HG02943 (cell line): Measurements from ENCODE around the gene DDX42.

Experiments used
- ATAC-seq: cut with Tn5 transposase; IDR thresholded peaks from one replicate; pipeline ENCODE4 v1.9.1; 2021; ENCODE audit warnings: mild to moderate bottlenecking, low read depth, moderate library complexity; ENCODE audit not compliant: unreplicated experiment

Gene DDX42

DNA sequence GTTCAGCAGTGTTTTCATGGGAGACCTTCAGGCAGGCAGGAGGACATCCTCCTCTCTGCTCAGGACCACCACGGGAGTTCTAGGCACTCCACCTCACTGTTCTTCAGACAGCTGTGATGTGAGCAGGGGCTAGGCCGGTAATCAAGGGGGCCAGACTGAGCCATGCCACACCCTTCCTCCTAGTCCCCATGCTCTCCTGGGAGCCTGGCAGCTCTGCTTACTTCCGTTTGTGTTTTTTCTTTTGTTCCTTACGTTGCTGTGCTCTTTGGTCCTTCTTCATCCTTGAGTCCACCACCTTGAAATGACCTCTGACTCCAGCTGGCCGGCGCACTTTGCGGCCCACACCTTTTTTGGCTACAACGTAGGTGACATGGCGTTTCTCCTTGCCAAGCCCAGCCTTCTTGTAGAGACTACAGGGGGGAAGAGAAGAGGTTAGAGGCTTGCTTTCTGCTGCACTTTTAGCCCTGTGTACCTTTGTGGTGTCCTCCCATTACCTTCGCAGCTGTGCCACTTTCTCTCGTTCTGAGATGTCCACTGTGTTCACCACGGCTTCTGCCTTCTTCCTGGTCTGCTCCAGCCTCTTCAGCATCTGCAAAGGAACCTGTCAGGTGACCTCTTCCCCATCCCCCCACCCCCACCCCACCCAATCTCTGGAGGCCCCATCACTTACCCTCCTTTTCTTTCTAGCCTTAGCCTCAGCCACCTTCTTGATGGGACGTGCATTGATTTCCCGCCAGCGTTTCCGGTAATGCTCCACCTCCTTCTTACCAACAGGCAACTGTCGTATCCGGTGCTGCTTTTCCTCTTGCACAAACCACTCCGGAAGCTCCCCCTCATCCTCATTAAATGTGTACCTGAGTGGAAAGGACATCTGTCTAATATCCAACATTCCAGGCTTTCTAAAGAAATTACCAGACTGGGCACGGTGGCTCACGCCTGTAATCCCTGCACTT is 45.9 kb downstream of the DDX42 start:
- ATAC-seq = no peak

DNA sequence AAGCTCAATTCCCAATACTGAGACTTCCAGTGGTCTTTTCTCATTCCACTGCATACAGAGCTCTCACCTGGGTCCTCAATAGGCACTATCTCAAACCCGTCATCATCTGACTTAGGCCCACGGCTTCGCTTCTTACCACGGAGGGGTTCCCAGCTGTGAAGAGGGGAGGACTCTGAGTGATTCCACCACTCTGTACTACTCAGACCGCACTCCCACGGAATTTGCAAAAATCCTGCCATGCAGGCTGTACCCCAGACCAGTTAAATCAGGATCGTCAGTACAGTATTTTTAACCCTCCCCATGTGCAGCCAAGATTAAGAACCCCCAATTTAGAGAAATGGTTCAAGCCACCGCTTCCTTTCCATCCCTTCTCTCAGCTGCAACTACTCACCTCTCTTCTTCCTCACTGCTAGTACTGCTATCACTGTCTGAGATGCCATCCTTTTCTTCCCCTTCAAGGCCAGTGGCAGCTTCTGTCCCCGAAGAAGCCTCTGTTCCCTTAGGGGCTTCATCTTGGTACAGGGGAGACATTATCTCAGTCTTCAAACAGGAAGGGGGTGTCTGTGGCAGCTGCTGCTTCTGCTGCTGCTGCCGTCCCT is 47.1 kb downstream of the DDX42 start:
- ATAC-seq = no peak

DNA sequence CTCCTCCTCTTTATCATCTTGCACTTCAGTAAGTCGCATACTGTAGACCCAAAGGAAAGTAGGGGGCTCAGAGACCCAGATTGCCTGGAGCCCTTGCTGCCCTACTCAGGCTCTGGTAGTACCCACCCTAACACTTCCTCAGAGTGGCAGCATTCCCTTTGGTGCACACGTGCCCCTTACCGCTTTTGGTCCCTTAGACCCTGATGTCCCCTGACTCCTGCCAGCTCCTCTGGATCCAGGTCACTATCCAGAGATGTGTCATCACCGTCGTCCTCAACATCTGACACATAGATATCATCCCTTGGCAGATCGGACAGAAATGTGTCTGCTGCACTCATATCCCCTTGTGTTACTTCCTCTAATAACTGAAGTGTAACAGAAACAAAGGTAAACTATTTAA is 47.8 kb downstream of the DDX42 start:
- ATAC-seq = no peak

DNA sequence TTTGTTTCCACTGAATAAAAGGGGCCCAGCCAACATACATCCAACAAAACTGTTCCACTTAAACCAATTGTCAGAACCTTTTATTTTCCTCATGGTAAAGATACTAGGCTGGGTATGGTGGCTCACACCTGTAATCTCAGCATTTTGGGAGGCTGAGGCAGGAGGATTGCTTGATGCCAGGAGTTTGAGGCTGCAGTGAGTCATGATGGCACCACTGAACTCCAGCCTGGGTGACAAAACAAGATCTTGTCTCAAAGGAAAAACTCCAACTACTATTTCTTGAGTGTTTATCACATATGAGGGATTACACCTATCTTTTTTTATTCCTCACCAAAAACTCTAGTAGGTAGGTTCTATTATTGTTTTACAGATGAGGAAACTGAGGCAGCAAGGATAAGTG is 48.6 kb downstream of the DDX42 start:
- ATAC-seq = no peak

DNA sequence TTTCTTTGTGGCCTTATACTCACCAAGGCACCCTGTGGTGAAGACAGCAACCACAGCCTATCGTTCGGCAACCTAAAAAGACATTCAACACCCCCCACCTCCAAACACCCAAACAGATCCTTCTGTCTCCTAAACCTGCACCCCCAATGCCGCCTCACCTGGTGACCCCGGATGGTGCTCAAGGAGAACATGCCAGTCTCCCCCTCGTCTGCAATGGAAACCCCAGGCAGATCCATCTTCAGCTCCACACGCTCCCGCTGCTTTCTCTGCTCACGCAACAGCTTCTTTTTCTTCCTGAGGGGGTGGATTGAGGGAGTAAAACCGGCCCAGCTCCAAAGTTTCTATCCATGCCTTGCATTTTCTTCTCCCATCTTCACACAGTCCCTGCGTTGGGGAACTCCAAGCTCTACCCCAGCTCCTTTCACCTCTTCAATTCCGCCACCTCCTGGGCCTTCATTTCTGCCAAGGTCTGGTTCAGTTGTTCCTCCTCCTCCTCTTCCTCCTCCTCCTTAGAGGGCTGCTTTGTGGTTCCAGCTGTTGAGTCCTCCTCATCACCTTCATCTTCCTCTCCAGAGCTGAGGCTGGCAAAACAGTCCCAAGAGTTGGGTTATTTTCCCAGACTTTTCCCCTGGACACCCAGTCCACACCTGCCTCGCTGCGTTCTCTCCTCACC is 49.8 kb downstream of the DDX42 start:
- no peak for ATAC-seq

DNA sequence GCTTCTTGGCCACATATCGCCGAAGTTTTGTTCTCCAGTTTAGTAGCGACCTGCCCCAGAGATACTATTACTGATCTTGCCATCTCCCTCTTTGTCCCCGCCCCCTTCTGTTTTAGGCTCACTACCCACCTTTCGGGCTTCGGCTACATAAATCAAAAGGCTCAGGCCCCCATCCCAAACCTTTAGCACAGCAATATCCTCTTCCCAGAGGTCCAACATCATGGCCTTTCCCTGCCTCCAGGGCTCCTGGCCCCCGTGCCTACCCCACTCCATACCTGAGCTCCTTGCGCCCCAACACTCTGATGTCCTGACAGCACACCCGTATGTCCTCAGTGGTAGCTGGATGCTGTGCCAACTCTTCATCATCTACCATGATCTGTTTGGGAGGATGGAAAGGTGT is 50.4 kb downstream of the DDX42 start:
- ATAC-seq = no peak

DNA sequence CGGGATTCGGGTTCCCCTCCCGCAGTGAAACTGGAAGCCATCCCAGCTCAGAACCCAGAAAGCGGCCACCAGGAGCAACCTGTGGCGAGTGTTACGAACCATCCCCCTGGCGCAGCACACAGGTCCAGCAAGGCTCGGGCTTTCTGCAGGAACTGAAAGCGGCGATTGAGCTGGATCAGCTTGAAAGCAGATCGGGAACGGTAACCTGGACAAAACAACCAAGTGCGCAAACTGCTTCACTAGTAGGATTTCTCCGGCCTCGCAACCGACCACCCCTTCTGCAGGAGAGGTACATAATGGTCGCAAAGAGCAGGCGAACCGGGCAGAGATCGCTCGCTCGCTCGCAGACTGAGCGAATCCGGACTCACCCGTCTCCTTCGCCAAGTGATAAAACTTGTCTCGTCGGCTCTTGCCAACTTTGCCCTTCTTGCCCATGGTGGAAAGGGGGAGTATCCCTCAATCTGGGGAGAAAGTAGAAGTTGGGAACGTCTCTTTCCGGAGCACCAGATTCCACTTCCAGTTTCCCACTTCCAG is 52.6 kb downstream of the DDX42 start:
- ATAC-seq = peak; percentile 4

DNA sequence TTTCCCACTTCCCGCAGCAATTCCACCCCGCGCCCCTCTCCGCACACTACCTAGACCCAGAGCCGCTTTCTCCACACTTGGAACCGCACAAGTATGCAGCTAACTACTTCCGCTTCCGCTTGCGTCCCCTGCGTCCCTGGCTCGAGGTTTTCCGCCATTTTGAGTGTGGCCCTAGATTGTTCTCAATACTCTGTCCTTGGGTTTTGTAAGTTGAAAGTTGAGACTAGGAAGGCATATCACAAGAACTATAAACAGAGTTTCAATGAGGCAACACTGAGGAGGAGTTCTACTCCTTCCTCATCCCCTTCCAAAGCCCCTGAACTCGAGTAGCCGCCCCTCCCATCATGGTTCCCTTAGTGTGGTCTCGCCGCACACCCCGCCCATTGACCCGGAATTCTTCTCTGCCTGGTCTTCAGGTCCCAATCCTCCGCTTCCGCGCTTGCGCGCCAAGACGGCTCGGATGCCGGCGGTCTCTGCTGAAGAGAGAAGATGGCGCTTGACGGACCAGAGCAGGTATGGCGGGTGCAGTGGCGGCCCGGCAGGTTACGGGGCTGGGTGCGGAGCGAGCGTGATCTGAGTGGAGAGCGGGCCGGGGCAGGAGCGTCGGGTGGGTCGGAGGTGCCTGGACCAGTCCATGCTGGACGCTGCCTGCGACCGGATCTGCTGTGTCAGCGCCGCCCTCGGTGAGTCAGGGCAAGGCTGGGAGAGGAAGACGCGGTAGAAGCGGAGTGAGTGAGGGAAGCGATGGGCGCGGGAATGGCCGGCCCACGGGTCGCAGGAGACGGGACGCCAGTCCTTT is 53.2 kb downstream of the DDX42 start, which contains the start of the genes FTSJ3 and PSMC5:
Gene FTSJ3, minus strand, starts transcription at position 662 of the 799 bp plus-strand sequence. CDS start 761 bp downstream, outside the sequence.
Gene PSMC5, plus strand, starts transcription at position 430 of the 799 bp plus-strand sequence. Its CDS starts 60 bp downstream, at position 490.
- ATAC-seq = peak; percentile 91

DNA sequence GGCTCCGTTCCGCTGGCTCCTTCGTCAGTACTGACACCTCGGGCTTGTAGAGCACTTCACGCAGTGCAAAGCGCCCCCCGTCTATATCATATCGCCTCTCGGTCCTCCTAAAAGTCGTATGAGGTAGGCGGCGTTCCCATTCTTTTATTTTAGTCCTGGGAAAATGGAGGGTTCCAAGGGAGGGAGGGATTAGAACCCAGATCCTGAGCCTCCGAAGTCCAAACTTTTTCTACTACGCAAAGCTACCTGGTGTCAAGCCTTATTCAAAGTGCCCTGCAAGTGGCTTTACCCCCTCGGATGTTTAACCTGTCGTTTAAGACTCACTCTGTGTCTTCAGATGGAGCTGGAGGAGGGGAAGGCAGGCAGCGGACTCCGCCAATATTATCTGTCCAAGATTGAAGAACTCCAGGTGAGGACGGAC is 53.8 kb downstream of the DDX42 start:
- no peak for ATAC-seq

DNA sequence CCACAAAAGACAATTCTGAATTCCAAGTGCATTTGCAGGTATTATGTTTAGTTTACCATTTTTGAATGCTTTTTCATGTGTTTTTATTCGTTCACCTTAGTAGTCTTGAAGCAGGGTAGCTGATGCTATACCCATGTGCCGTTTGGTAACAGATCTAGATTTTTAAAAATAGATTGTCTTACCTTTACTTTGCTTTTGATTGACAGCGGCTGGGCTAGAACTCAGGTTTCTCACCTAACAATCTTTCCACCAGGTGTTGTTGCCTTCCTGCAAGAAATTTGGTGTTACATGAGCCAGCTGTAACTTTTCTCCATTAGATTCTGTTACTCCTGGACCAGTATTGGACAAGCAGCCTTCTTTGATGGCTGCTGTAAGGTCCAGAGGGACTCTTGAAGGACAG is 55.0 kb downstream of the DDX42 start:
- ATAC-seq = no peak

DNA sequence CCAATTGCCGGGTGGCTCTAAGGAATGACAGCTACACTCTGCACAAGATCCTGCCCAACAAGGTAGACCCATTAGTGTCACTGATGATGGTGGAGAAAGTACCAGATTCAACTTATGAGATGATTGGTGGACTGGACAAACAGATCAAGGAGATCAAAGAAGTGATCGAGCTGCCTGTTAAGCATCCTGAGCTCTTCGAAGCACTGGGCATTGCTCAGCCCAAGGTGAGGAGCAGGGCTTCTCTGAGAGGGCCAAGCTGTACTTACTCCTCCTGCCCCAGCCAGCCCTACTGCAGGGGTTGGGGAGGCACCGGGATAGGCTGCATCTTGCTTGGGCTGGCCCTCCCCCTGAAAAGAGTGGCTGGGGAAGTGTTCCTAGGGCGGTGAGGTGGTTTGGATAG is 56.3 kb downstream of the DDX42 start:
- no peak for ATAC-seq

DNA sequence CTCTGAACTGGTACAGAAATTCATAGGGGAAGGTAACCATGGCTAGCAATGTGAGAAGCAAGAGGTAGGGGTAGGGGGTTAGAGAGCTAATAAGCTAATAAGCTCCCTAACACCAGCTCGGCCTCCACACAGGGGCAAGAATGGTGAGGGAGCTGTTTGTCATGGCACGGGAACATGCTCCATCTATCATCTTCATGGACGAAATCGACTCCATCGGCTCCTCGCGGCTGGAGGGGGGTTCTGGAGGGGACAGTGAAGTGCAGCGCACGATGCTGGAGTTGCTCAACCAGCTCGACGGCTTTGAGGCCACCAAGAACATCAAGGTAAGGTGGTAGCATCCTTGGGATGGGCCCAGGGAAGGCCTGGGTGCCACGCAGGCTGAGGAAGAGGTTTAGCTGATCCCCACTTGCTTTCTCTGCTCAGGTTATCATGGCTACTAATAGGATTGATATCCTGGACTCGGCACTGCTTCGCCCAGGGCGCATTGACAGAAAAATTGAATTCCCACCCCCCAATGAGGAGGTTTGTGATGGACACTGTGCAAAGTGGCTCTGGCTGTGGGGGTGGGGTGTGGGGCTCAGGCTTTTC is 57.0 kb downstream of the DDX42 start:
- no peak for ATAC-seq

DNA sequence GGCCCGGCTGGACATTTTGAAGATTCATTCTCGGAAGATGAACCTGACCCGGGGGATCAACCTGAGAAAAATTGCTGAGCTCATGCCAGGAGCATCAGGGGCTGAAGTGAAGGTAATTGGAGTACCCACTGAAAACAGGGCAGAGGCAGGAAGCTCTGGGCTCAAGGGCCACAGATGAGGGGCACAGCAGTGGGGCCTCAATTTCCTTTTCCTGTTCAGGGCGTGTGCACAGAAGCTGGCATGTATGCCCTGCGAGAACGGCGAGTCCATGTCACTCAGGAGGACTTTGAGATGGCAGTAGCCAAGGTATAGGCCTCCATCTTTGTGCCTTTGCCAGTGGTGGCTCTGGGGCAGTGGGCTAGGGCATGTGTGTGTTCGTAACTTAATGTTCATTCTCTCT is 57.5 kb downstream of the DDX42 start:
- no peak for ATAC-seq

DNA sequence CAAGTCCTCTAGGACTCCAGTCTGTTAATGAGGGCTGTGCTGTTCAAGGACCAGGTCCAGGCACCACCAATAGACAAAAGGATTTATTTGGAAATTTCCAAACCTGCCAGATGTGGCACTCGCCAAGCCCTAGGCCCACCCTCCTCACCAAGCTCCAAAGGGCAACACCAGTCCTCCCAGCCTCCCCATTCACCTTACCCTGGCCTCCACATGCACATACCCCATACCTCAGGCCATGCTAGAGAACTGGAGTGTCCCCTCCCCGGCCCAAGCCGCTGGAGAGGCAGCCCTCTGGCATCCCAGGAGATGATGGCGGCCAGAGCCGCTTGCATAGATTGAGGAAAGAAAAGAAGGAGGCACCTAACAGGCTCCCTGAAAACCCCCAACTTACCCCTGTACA is 58.0 kb downstream of the DDX42 start:
- no peak for ATAC-seq

DNA sequence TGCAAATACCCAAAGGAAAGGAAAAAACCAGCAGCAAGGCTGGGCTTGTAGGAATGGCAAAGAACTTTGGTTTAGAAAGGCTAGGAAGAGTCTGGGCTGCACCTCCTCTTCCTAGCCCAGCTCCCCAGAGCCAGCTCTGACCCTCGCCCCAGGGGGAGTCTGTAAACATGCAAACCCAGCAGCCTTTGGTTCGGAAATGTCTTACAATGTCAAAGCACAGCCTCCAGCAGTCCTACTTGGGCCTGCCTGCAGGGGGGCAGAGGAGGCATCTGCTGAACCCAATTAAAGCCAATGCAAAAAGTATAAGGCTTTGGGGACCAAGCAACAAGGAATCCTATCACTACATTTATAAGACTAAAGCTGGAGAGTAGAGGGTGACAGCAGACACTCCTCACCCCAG is 58.5 kb downstream of the DDX42 start:
- no peak for ATAC-seq

DNA sequence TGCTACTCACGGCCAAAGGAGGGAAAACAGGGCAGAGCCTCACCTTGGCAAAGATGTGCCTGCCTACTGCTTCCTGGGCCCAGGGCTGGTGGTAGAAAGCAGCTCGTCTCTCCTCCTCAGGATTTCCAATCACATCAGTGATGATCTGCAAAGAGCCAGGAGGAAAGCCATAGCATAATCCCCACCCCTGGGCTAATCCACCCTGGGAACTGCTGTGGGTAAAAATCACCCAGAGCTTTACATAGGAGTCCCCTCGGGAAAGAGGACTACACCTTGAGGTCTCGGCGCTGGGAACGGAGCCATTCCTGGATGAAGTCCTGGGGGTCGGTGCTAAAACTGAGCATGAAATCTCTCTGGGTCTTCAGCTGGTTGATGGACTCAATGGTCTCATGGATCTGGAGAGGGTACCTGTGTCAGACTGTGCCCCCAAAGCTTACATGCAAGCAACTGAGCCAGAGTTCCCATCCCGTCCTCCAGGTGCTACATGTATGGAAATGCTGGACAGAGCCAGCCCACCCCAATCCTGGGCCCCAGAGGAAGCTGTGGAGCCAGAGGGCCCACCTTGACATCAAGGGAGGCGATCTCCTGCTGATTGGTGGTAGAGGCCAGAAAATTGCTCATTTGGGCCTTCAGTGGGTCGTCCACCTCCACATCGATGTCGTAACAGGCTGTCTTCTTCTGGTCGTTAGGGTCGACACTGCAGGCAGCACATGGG is 59.2 kb downstream of the DDX42 start:
- ATAC-seq = no peak

DNA sequence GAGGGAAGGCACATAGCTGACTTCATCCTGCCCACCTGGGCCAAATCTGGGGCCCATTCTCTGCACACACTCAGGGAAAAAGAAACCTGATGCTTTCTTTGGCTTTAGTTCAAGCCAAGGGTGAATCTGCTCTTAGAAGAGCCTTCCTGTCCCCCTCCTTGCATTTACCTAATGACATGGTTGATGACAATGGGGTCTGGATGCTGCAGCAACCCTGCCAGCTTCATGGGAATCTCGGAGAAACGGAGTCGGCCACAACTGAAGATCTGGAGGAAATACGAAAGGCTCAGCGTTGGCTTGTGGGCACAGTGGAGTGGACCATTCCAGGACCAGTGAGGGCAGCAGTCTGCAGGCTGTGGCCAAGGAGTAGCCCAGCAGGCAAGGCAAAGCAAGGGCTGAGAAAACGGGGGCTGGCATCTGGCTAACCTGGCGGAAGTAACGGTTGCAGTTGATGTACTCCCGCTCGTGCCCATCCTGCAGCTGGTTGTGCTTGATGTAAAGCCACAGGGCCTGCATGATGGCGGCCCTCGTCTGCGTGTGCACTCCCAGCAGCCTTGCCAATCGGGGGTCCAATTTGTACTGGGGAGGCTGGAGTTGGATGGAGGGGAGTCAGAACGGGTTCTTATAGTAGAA is 59.9 kb downstream of the DDX42 start:
- ATAC-seq = no peak

DNA sequence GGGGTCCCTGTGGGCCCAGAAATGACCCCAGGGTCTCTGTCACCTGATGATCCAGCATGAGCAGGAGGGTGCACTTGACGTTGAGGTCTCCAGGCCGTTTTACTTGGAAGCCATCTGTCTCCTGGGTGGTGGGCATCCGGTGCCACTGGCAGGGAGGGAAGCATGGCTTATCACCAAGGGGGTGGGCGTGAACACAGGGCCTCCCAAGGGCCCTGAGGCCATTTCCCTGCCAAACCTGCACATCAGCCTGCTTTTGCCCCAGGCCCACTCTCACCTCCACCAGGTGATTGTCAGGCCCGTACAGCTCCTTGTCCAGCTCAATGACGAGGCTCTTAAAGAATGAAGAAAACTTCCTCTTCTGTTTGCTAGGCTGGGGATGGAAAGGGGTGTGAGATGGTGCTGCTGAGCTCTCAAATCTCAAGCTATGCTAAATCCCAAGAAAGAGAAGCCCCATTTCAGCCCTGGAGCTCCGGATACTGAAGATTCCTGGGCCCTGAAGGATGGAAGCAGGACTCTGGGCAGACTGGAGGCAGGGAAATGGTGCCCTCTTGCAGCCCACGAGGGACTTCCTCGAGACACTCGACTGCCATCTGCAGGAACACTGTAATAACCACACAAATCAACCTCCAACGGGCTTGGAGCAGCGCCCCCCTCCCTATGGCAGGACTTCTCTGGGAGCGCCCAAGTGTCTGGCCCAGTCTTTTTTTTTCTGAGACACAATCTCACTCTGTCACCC is 60.6 kb downstream of the DDX42 start:
- no peak for ATAC-seq
